Lung microvascular endothelial cell (primary cell): ENCODE results near the gene SELP. TPM values are rescaled to one million over a fixed set of nuclear protein-coding genes. Genes with fewer than 3 reads are reported as not detected.
A peak's percentile ranks its signal among the peaks of the same experiment; 100 is the strongest.
"Not testable (repeated sequence)": the region's sequence is repeated elsewhere in the genome, so short reads cannot be mapped to it uniquely, and the experiment has no call there.

Experiments used
- DNase-seq, 2 donors: peaks; one replicate each; pipeline versions ENCODE4 v3.0.0 to v3.0.0-alpha.2; 2010; ENCODE audit warnings: low read depth in 2 of 2
- total RNA-seq: library from RNA; depleted of rRNA; stranded (reverse); fragments of >200 nt; gene quantifications from 2 replicates; pipeline ENCODE4 v1.2.1, GENCODE V29; 2014

The SELP gene
- 1.2 and 3.3 TPM in 2 replicates for total RNA-seq

GRCh38 chr1:169630006-169630405, at the start of gene SELP:
Gene SELP, minus strand, starts transcription at chr1:169630124. Its CDS starts 50 bp downstream, at chr1:169630074.
- peak; percentile 44 to 79 for DNase-seq

GRCh38 chr1:169679692-169680091, 49.8 kb upstream of the SELP start:
- DNase-seq = no peak

- peak; percentile 3 to 90 for DNase-seq
Observed at GRCh38 chr1:169676001-169676400, 46.1 kb upstream of the SELP start.

GRCh38 chr1:169670836-169671235, 40.9 kb upstream of the SELP start:
- DNase-seq = peak; percentile 51 to 90

GRCh38 chr1:169670244-169670643, 40.3 kb upstream of the SELP start:
- not testable (repeated sequence) for DNase-seq

GRCh38 chr1:169667699-169668596, 38.0 kb upstream of the SELP start:
- not testable (repeated sequence) for DNase-seq

- not testable (repeated sequence) for DNase-seq
Observed at GRCh38 chr1:169667227-169667639, 37.3 kb upstream of the SELP start.

GRCh38 chr1:169662680-169663079, 32.8 kb upstream of the SELP start:
- DNase-seq = not testable (repeated sequence)

- DNase-seq = not testable (repeated sequence)
Observed at GRCh38 chr1:169661066-169661465, 31.1 kb upstream of the SELP start.

GRCh38 chr1:169658777-169659176, 28.9 kb upstream of the SELP start:
- DNase-seq = not testable (repeated sequence)

GRCh38 chr1:169653873-169654272, 23.9 kb upstream of the SELP start:
- DNase-seq = no peak

- DNase-seq = no peak
Observed at GRCh38 chr1:169651035-169651434, 21.1 kb upstream of the SELP start.

GRCh38 chr1:169650551-169650950, 20.6 kb upstream of the SELP start:
- DNase-seq = peak in 1 of 2 donors; percentile 21

- DNase-seq = no peak
Observed at GRCh38 chr1:169648709-169649108, 18.8 kb upstream of the SELP start.

- no peak for DNase-seq
Observed at GRCh38 chr1:169648187-169648586, 18.3 kb upstream of the SELP start.

GRCh38 chr1:169647512-169647911, 17.6 kb upstream of the SELP start:
- DNase-seq = no peak

- DNase-seq = no peak
Observed at GRCh38 chr1:169644297-169644696, 14.4 kb upstream of the SELP start.

GRCh38 chr1:169634877-169635276, 5.0 kb upstream of the SELP start:
- DNase-seq = no peak

GRCh38 chr1:169634145-169634544, 4.2 kb upstream of the SELP start:
- no peak for DNase-seq

GRCh38 chr1:169631249-169631648, 1.3 kb upstream of the SELP start:
- DNase-seq = no peak

GRCh38 chr1:169624912-169625311, 5.0 kb downstream of the SELP start:
- DNase-seq = no peak

- peak in 1 of 2 donors; percentile 43 for DNase-seq
Observed at GRCh38 chr1:169624122-169624521, 5.8 kb downstream of the SELP start.
